Stomach (tissue), 9 donors: ENCODE data around the gene ERN2. TPM values are rescaled to one million over a fixed set of nuclear protein-coding genes. Genes with fewer than 3 reads are reported as not detected.
"Not testable (repeated sequence)": the region's sequence is repeated elsewhere in the genome, so short reads cannot be mapped to it uniquely, and the experiment has no call there.

Source experiments
- DNase-seq, 2 donors: peaks; one replicate each; pipeline versions ENCODE4 v3.0.0 to v3.0.0-alpha.2; 2013 to 2019
- H3K27ac ChIP-seq, 5 donors: fragments of 200-600 bp in 4 of 5; sonication (generic) in 4 of 5; one replicate each; pipeline ENCODE4 v1.5.1; 2013 to 2019; ENCODE audit warnings: mild to moderate bottlenecking in 1 of 5, moderate library complexity in 1 of 5
- H3K27me3 ChIP-seq, 3 donors: fragments of 200-600 bp; sonication (generic); one replicate each; pipeline ENCODE4 v1.5.1; 2017 to 2019; ENCODE audit warnings: mixed run types in 1 of 3
- H3K36me3 ChIP-seq, 4 donors: fragments of 200-600 bp; sonication (generic); 1 replicate in 3 of 4; 2 replicates in 1 of 4; pipeline ENCODE4 v1.5.1; 2016 to 2019
- H3K4me1 ChIP-seq, 4 donors: fragments of 200-600 bp; sonication (generic); one replicate each; pipeline ENCODE4 v1.5.1; 2016 to 2019
- H3K4me3 ChIP-seq, 4 donors: fragments of 200-600 bp; sonication (generic) in 3 of 4; one replicate each; pipeline ENCODE4 v1.5.1; 2016 to 2019; ENCODE audit warnings: mild to moderate bottlenecking in 1 of 4
- H3K9me3 ChIP-seq, 4 donors: fragments of 200-600 bp; sonication (generic); one replicate each; pipeline ENCODE4 v1.5.1; 2016 to 2019
- EP300 ChIP-seq: sonication (generic); formaldehyde crosslinking; IDR thresholded peaks from one replicate; pipeline ENCODE4 v1.6.1; 2017; ENCODE audit warnings: antibody characterized with exemption
- POLR2A ChIP-seq, 4 donors: fragments of 450-650 bp; IDR thresholded peaks; one replicate each; pipeline ENCODE4 v1.6.1; 2016; ENCODE audit warnings: antibody characterized with exemption in 4 of 4, control low read depth in 2 of 4, mild to moderate bottlenecking in 1 of 4, moderate library complexity in 1 of 4
- POLR2AphosphoS5 ChIP-seq, 3 donors: sonication (generic); formaldehyde crosslinking; IDR thresholded peaks; one replicate each; pipeline ENCODE4 v1.6.1; 2016; ENCODE audit warnings: antibody characterized with exemption in 3 of 3
- WGBS, 5 donors: extraction: QIAGEN DNeasy Blood & Tissue Kit in 3 of 5; methylation state at CpG; one replicate each; pipeline versions ENCODE4 v1.1.5 to v1.1.7; 2013 to 2018; 5-methylcytosine and 5-hydroxymethylcytosine counted together
- intact Hi-C: fragments of 100-400 bp; cut with DNase I; formaldehyde crosslinking; loops from one replicate; pipeline ENCODE4 v1.15.1; 2023; ENCODE audit warnings: low total_unique reads
- polyA plus RNA-seq, 3 donors: library from polyadenylated mRNA; stranded (reverse); fragments of 200-250 nt; gene quantifications; one replicate each; pipeline ENCODE4 v1.2.3, GENCODE V29; 2013
- total RNA-seq, 5 donors: library from RNA; depleted of rRNA; stranded (reverse); fragments of >200 nt; gene quantifications; one replicate each; pipeline versions ENCODE4 v1.1.0 to v1.2.3, GENCODE V29; 2014 to 2016
- TF ChIP-seq, protein P1 (sequence below), 7 experiments: fragments of 450-650 bp in 4 of 7; fragments of 200-600 bp in 3 of 7; sonication (generic) in 3 of 7; IDR thresholded peaks; one replicate each; pipeline ENCODE4 v1.5.1; 2016 to 2019; ENCODE audit warnings: antibody characterized with exemption in 7 of 7, control low read depth in 2 of 7, mild to moderate bottlenecking in 1 of 7
- donor health status: healthy with polysubstance abuse.
- donor health status: Bipolar disorder and iron deficiency.
- donor health status: healthy.

ERN2 gene
- total and polyA plus RNA-seq, 8 donors = 18.2 to 235 (median 63.1) TPM

DNA sequence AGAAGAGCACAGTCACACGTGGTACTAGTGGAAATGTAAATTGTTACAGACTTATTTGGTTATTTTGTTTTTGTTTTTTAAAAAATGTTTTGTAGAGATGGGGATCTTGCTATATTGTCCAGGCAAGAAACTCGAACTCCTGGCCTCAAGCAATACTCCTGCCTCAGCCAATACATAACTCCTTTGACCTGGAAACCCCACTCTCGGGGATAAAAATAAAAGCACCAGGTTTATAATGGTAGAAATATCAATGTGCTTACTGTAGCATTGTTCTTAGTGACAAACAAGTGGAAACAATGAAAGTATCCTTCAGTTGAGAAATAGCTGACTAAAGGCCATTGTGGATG is 11.7 kb upstream of the ERN2 start:
- DNase-seq = no peak
- H3K27ac ChIP-seq = no peak overlapping the region
- H3K36me3 ChIP-seq = no peaks in the 10 kb centered on the region
- WGBS, 5 donors = 69 to 76% (median 70%) methylated on average over 3 of the region's 3 CpGs
- H3K27me3 ChIP-seq = peaks cover 0 to 7% (median 0%) of the 10 kb centered on the region in 3 donors
- peaks cover 0 to 18% (median 9%) of the 10 kb centered on the region in 4 donors for H3K9me3 ChIP-seq
- peaks cover 0 to 3% (median 0%) of the 10 kb centered on the region in 4 donors for H3K4me1 ChIP-seq
- intact Hi-C loops = no loop called here
- TF ChIP-seq POLR2A (IDR thresholded peaks at IDR 0.05) (no peak), EP300 (no peak), POLR2AphosphoS5 (IDR thresholded peaks at IDR 0.05) (no peak)
- TF ChIP-seq, protein P1, sequence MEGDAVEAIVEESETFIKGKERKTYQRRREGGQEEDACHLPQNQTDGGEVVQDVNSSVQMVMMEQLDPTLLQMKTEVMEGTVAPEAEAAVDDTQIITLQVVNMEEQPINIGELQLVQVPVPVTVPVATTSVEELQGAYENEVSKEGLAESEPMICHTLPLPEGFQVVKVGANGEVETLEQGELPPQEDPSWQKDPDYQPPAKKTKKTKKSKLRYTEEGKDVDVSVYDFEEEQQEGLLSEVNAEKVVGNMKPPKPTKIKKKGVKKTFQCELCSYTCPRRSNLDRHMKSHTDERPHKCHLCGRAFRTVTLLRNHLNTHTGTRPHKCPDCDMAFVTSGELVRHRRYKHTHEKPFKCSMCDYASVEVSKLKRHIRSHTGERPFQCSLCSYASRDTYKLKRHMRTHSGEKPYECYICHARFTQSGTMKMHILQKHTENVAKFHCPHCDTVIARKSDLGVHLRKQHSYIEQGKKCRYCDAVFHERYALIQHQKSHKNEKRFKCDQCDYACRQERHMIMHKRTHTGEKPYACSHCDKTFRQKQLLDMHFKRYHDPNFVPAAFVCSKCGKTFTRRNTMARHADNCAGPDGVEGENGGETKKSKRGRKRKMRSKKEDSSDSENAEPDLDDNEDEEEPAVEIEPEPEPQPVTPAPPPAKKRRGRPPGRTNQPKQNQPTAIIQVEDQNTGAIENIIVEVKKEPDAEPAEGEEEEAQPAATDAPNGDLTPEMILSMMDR (IDR thresholded peaks at IDR 0.05) = no peak
- no peak overlapping the region for H3K4me3 ChIP-seq

DNA sequence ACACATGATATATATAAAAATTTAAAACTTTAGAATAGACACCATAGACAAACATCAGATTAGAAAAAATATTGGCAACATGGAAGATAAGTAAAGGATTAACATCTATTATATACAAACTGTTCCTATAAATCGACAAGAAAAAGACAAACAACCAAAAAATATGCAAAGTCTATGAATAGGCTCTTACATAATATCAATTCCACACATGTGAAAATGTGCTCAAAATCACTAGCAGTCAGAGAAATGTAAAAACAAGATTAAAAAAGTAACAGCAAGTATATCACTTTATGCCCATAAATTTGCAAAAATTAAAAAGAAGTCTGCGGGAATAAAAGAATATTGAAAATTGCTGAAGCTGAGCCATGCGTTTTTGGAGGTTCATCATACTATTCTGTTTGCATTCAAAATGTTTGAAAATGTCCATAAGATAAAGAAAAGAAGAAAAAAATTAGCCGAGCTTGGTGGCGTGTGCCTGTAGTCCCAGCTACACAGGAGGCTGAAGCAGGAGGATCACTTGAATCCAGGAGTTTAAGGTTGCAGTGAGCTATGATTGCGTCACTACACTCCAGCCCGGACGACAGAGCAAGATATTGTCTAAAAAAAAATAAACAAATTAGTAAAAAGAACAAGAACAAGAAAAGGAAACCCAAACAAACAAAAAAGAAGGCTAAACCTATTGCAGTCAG is 11.2 kb upstream of the ERN2 start:
- H3K4me3 ChIP-seq = no peak overlapping the region
- 71 to 79% (median 74%) methylated on average over 8 of the region's 8 CpGs for WGBS, 5 donors
- peaks cover 0 to 18% (median 9%) of the 10 kb centered on the region in 4 donors for H3K9me3 ChIP-seq
- H3K4me1 ChIP-seq = no peaks in the 10 kb centered on the region
- no peak overlapping the region for H3K27ac ChIP-seq
- intact Hi-C loops = no loop called here
- DNase-seq = no peak
- H3K27me3 ChIP-seq = peaks cover 0 to 7% (median 0%) of the 10 kb centered on the region in 3 donors
- no peak for TF ChIP-seq EP300
- TF ChIP-seq POLR2A (IDR thresholded peaks at IDR 0.05) = no peak
- no peak for TF ChIP-seq POLR2AphosphoS5 (IDR thresholded peaks at IDR 0.05)
- TF ChIP-seq, protein P1 (IDR thresholded peaks at IDR 0.05) = no peak
- no peaks in the 10 kb centered on the region for H3K36me3 ChIP-seq

DNA sequence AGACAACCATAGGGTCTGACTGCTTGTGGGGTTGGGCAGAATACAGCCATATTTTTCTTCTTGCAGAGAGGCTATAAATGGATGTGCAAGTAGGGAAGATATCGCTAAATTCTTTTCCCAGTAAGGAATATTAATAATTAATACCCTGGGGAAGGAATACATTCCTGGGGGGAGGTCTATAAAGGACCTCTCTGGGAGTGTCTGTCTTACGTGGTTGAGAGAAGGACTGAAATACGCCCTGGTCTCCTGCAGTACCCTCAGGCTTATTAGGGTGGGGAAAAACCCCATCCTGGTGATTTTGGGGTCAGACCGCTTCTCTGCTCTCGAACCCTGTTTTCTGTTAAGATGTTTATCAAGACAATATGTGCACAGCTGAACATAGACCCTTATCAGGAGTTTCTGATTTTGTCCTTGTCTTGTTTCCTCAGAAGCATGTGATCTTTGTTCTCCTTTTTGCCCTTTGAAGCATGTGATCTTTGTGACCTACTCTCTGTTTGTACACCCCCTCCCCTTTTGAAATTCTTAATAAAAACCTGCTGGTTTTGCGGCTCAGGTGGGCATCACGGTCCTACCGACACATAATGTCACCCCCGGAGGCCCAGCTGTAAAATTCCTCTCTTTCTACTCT is 9.7 kb upstream of the ERN2 start:
- H3K36me3 ChIP-seq, H3K4me3 ChIP-seq, H3K4me1 ChIP-seq, H3K27ac ChIP-seq, DNase-seq, intact Hi-C loops: not testable (repeated sequence)
- Histone ChIP-seq H3K9me3 (peaks cover 0 to 18% (median 9%) of the 10 kb centered on the region in 4 donors), H3K27me3 (peaks cover 0 to 10% (median 0%) of the 10 kb centered on the region in 3 donors)
- WGBS, 5 donors = 70 to 78% (median 77%) methylated on average over 9 of the region's 9 CpGs

DNA sequence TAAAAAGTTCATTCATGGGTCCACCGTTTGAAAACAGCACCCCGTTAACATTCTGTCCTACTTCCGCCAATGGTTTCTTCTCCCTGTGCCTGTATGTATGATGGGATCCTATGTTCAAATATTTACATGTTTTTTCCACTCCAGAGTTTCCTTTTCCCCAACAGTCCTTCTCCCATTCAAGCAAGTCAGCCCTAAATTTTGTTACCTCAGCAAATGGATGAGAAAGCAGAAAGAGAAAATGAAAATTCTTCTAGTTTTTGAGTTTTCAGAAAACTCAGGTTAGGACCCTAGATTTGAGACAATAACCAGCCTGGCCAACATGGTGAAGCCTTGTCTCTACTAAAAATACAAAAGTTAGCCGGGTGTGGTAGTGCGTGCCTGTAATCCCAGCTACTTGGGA is 3.5 kb upstream of the ERN2 start:
- H3K4me3 ChIP-seq = no peak overlapping the region
- TF ChIP-seq EP300 (no peak), POLR2AphosphoS5 (IDR thresholded peaks at IDR 0.05) (no peak), POLR2A (IDR thresholded peaks at IDR 0.05) (no peak)
- TF ChIP-seq, protein P1 (IDR thresholded peaks at IDR 0.05) = no peak
- peaks cover 0 to 12% (median 7%) of the 10 kb centered on the region in 4 donors for H3K4me1 ChIP-seq
- no peaks in the 10 kb centered on the region for H3K9me3 ChIP-seq
- no peaks in the 10 kb centered on the region for H3K36me3 ChIP-seq
- 74 to 79% (median 76%) methylated on average over 5 of the region's 5 CpGs for WGBS, 5 donors
- no peak overlapping the region for H3K27ac ChIP-seq
- intact Hi-C loops = no loop called here
- peaks cover 0 to 64% (median 18%) of the 10 kb centered on the region in 3 donors for H3K27me3 ChIP-seq
- DNase-seq = no peak
